Upper lobe of right lung (tissue), 1 donor: ENCODE data around the gene UPK3A. TPM values are rescaled to one million over a fixed set of nuclear protein-coding genes. Genes with fewer than 3 reads are reported as not detected.

Experiments used
- ATAC-seq: fragments of 200-7000 bp; cut with Tn5 transposase; one replicate; pipeline ENCODE4 v1.9.1; 2020; ENCODE audit warnings: mild to moderate bottlenecking, moderate library complexity
- DNase-seq: peaks from one replicate; pipeline ENCODE4 v3.0.0-alpha.2; 2020
- H3K27ac ChIP-seq: fragments of 200-600 bp; one replicate; pipeline ENCODE4 v1.8.0; 2022
- H3K27me3 ChIP-seq: fragments of 200-600 bp; one replicate; pipeline ENCODE4 v1.8.0; 2022; ENCODE audit warnings: mild to moderate bottlenecking
- H3K36me3 ChIP-seq: fragments of 200-600 bp; one replicate; pipeline ENCODE4 v1.8.0; 2022
- H3K4me1 ChIP-seq: fragments of 200-600 bp; one replicate; pipeline ENCODE4 v1.8.0; 2022
- H3K4me3 ChIP-seq: fragments of 200-600 bp; one replicate; pipeline ENCODE4 v1.8.0; 2022; ENCODE audit warnings: mild to moderate bottlenecking
- H3K9me3 ChIP-seq: fragments of 200-600 bp; one replicate; pipeline ENCODE4 v1.8.0; 2022
- intact Hi-C: fragments of 100-400 bp; cut with DNase I; formaldehyde crosslinking; loops from one replicate; pipeline ENCODE4 v1.11.0; 2022
- total RNA-seq: library from RNA; stranded (reverse); fragmentation: NEBNext Ultra II Directional; extraction: Animal tissue kit (Norgen Biotek cat#: 25700); gene quantifications from one replicate; pipeline ENCODE4 v1.2.1, GENCODE V29; 2021
- TF ChIP-seq, protein P1 (sequence below): fragments of 200-600 bp; IDR thresholded peaks from one replicate; pipeline ENCODE4 v1.8.0; 2022; ENCODE audit warnings: antibody characterized with exemption
- donor health status: DM: no; HTN: yes; CAD: no; lungs with severe emphysema.

The UPK3A gene
- total RNA-seq, 1 donor from 2014 or later: not detected

DNA sequence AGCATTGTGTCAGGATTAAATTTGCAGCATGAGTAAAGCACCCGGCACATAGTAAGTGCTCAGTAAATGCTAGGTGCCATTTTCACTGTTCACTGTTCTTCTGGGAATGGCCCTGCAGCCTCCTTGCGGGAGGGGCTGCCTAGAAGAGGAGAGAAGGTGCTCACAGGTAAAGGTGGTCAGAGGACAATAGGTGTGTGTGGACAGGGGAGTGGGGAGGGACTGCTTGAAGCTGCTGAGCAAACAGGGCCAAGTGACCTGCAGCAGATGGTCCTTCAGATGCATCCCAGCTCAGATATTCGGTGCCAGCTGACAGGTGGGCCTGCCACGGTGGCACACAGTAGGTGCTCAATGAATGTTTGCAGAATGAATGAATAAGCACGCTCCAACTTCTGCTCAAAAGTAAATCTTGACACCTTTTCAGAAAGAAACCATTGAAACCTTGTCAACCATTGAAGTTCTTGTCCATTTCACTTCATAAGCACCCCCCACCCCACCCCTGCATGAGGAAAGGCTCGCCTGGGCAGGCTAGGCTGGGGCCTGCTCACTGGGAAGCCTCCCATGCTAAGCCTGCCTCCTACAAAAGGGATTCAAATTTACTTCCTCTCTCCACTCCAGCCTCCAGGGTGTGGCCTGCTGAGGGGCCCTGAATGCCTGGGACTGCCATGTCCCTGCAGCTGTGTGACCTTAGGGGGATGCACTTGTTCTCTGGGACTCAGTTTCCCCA lies 45.6 kb upstream of the UPK3A start:
- H3K9me3 ChIP-seq: no peaks in the 10 kb centered on the region
- peak overlapping the region; percentile 68 for H3K4me3 ChIP-seq
- no peak for DNase-seq
- peaks cover 17% of the 10 kb centered on the region for H3K4me1 ChIP-seq
- no peaks in the 10 kb centered on the region for H3K27me3 ChIP-seq
- H3K36me3 ChIP-seq: no peaks in the 10 kb centered on the region
- no peak overlapping the region for H3K27ac ChIP-seq
- TF ChIP-seq, protein P1, sequence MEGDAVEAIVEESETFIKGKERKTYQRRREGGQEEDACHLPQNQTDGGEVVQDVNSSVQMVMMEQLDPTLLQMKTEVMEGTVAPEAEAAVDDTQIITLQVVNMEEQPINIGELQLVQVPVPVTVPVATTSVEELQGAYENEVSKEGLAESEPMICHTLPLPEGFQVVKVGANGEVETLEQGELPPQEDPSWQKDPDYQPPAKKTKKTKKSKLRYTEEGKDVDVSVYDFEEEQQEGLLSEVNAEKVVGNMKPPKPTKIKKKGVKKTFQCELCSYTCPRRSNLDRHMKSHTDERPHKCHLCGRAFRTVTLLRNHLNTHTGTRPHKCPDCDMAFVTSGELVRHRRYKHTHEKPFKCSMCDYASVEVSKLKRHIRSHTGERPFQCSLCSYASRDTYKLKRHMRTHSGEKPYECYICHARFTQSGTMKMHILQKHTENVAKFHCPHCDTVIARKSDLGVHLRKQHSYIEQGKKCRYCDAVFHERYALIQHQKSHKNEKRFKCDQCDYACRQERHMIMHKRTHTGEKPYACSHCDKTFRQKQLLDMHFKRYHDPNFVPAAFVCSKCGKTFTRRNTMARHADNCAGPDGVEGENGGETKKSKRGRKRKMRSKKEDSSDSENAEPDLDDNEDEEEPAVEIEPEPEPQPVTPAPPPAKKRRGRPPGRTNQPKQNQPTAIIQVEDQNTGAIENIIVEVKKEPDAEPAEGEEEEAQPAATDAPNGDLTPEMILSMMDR: no peak
- intact Hi-C loops: no loop called here
- ATAC-seq: peak; percentile 45

DNA sequence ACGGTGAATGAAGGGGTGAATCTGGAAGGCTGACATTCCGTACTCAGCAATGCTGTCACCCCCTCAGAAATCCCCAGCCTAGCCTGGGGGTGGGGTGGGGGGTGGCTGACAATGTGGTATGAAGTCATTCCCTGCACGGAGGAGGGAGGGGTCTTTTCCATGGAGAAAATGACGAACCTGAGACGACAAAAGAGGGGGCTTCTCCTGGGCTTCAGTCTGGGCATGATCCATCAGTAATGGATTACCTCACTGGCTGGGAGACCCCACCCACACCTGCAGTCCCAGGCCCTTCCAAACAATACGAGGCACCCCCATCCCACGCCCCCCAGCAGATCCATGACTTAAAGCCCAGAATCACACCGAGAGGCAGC lies 45.1 kb upstream of the UPK3A start:
- Histone ChIP-seq H3K4me1 (peaks cover 17% of the 10 kb centered on the region), H3K9me3 (no peaks in the 10 kb centered on the region), H3K27me3 (no peaks in the 10 kb centered on the region), H3K4me3 (peak overlapping the region; percentile 68), H3K27ac (no peak overlapping the region), H3K36me3 (no peaks in the 10 kb centered on the region)
- intact Hi-C loops: no loop called here
- DNase-seq (no peak), ATAC-seq (no peak)
- TF ChIP-seq, protein P1: no peak

DNA sequence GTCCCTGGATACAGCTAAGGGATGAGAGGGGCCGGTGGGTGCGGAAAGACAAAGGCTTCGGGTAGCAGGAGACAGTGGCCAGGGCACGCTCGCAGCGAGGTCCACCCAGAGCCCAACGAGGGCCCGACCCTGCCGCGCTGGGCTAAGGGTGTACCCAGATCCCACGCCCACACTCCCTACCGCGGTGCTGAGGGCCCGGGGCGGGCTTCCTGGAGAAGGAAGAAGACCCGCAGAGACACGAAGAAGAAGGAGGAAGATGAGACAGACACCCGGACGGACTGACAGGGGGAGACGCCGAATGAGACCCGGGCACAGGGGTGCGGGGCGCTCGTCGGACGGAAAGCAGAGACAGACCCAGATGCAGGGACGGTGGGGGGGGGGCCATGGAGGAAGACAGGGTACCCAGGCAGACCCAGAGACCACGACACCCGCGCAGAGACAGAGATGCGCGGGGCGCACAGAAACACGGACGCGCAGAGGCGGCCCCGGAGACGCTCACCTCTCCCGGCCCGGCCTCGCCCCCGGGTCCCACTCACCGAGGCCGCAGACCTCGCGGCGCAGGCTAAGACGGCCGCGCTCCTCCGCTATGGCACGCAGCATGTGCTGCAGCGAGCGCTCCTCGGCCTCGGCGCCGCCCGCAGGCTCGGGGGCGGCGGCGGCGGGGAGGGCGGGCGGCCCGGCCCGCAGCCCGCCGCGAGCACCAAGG lies 44.5 kb upstream of the UPK3A start:
- Histone ChIP-seq H3K27ac (no peak overlapping the region), H3K36me3 (no peaks in the 10 kb centered on the region), H3K4me3 (peak overlapping the region; percentile 68), H3K27me3 (no peaks in the 10 kb centered on the region), H3K4me1 (peaks cover 17% of the 10 kb centered on the region), H3K9me3 (no peaks in the 10 kb centered on the region)
- intact Hi-C loops: no loop called here
- ATAC-seq (peak; percentile 33), DNase-seq (peak; percentile 80)
- TF ChIP-seq, protein P1: no peak

DNA sequence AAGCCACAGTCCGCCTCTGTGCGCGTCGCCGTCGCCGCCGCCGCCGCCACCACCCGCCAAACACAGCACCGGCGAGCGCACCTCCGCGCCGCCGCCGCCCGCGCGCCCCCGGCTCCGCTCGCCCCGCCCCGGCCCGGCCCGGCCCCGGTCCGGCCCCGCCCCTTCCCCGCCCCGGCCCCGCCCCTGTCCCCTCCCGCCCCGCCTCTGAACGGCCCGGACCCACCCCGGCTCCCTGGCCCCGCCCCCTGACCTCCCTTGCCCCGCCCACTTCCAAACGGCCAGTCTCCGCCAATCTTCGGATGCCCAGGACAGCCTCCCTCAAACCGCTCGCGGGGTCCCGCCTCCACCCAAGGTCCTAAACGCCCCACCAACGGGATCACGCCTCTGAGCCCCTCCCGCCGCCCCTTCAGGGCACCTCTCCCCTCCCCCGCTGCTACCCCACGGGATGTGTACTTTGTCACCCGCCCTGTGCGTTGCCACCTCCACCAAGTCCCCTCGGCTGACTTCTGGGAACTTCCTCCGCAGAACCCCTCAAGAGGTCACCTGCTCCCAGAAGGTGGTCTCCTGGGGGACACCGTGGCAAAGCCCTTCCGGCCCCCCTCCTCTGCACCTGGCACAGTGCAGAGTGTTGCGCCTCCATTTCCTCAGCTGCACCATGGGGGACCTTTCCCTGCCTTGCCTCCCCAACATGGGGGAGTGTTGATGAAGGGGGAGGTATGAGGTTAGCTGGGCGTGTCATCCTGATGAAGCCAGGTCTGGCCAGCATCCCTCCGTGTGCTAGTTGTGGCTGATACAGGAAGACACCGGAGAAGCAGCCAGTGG lies 43.7 kb upstream of the UPK3A start, which contains the start of gene KIAA0930:
Gene KIAA0930, minus strand, starts transcription at position 85 of the 822 bp plus-strand sequence. CDS start 191 bp downstream, outside the sequence.
- Histone ChIP-seq H3K4me3 (peak within 1 kb of the TSS; percentile 68), H3K36me3 (no peaks in the 10 kb centered on the region), H3K9me3 (no peaks in the 10 kb centered on the region), H3K27me3 (no peaks in the 10 kb centered on the region), H3K27ac (no peak within 1 kb of the TSS), H3K4me1 (peaks cover 19% of the 10 kb centered on the region)
- peak; percentile 91 for DNase-seq
- intact Hi-C loops: no loop called here
- TF ChIP-seq, protein P1: no peak
- ATAC-seq: peak; percentile 82

DNA sequence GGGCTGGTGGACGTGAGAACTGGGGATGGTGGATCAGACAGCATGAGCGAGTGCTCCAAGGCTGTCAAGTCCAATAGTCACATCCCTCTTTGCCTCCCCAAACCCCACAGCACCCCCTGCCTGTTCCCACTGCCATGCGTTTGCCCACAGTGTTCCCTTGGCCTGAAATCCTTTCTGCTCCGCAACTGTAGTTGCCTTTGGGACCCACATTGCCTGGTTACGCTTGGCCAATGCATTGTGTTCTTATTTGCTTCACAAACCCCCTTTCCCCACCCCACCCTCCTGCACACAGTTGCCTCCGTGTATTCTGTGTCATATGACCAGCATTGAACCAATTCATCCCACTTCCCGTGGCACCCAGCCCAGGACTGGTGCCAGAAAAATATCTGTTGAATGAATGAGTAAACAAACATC lies 42.0 kb upstream of the UPK3A start:
- TF ChIP-seq, protein P1: no peak
- Histone ChIP-seq H3K36me3 (no peaks in the 10 kb centered on the region), H3K27me3 (no peaks in the 10 kb centered on the region), H3K4me1 (peaks cover 27% of the 10 kb centered on the region), H3K4me3 (no peak overlapping the region), H3K9me3 (no peaks in the 10 kb centered on the region), H3K27ac (no peak overlapping the region)
- ATAC-seq: no peak
- intact Hi-C loops: no loop called here
- DNase-seq: no peak
